Stimulated activated CD4-positive, alpha-beta T cell treated with anti-CD3 and anti-CD28 coated beads, Interleukin-4, amount 100 ng/mL, for 48 hours (primary cell): ENCODE data around the gene SLC1A5.
A peak's percentile ranks its signal among the peaks of the same experiment; 100 is the strongest.
"Not testable (repeated sequence)": the region's sequence is repeated elsewhere in the genome, so short reads cannot be mapped to it uniquely, and the experiment has no call there.

Experiments used
- DNase-seq, 2 donors: peaks; one replicate each; pipeline ENCODE4 v3.0.0-alpha.2; 2020; ENCODE audit warnings: low read depth in 2 of 2

The SLC1A5 gene

DNA sequence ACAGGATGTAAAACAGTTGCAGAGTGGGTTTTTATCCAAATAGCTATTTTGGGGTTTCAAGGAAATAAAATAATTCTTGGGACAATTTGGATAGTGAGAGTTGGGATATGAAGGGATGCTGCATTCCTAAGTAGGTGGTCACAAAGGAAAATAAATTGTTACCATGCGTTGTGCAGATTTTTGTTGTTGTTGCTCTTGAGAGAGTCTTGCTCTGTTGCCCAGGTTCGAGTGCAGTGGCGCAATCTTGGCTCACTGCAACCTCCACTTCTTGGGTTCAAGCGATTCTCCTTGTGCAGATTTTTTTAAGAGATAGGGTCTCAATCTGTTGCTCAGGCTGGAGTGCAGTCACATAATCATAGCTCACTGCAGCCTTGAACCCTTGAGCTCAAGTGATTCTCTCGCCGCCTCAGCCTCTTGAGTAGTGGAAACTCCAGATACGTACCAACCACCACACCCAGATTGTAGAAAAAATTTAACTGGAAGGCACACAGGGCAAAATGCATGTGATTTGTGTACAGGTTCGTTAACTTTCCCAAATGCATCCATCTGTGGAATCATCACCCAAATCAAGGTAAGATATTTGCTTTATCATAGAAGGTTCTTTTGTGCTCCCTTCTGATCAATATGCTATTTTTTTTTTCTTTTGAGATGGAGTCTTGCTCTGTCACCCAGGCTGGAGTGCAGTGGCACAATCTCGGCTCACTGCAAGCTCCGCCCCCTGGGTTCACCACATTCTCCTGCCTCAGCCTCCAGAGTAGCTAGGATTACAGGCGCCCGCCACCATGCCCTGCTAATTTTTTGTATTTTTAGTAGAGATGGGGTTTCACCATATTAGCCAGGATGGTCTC is 16.0 kb downstream of the SLC1A5 start:
- no peak for DNase-seq

DNA sequence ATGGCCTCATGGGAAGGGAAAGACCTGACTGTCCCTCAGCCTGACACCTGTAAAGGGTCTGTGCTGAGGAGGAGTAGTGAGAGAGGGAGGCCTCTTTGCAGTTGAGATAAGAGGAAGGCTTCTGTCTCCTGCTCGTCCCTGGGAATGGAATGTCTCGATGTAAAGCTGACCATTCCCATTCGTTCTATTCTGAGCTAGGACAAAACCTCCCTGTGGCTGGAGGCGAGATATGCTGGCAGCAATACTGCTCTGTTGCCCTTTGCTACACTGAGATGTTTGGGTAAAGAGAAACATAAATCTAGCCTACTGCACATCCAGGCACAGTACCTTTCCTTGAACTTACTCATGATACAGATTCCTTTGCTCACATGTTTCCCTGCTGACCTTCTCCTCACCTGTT is 19.6 kb downstream of the SLC1A5 start:
- not testable (repeated sequence) for DNase-seq

DNA sequence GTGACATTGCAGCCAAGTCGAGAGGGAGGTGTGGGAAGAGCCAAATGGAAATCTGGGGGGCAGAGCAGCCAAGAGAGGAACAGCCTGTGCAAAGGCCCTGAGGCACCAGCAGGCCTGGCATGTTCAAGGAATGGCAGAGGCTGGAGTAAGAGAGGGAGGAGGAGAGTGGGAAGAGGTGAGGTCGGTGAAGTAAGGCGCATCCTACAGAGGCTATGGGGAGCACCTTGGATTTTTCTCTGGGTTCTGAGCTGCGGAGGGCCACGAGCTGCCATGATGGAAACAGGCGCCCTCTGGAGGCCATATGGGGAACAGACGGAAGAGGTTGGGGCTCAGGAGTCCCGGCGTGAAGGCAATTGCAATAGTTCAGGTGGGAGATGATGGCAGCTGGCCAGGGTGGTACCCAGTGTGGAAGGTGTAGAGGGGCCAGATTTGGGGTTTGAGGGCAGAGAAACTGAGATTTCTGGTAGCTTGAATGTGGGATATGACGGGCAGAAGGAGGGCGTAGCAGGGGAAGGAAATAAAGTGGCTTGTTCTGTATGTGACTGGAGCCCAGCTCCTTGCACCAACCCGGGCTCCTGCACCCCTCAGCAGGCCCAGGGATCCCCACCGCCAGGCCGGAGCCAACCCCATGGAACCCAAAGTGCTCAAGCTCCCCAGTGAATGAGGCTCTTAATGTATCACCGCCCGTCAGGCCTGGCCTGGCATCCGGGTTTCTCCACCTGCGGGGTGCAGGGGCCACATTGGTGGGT is 21.7 kb downstream of the SLC1A5 start:
- peak; percentile 49 to 54 for DNase-seq

DNA sequence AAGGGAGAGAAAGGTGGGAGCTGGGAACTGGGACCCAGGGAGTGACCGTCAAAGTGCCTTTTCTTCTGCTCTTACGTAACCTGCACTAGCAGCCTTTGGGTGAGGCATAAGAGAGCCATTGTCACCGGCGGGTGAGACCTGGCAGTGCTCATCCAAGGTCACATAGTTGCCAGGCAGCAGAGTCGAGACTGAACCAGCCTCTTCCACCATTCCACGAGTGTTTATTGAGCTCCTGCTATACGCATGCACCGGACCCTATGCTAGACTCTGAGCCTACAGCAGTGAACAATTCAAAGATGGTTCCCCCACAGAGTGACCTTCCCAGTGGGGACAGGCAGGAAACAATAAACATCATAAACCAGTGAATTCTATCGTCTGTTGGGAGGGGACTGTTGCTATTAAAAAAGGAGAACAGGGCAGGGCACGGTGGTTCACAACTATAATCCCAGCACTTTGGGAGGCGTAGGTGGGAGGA is 23.5 kb downstream of the SLC1A5 start:
- DNase-seq, result no peak

DNA sequence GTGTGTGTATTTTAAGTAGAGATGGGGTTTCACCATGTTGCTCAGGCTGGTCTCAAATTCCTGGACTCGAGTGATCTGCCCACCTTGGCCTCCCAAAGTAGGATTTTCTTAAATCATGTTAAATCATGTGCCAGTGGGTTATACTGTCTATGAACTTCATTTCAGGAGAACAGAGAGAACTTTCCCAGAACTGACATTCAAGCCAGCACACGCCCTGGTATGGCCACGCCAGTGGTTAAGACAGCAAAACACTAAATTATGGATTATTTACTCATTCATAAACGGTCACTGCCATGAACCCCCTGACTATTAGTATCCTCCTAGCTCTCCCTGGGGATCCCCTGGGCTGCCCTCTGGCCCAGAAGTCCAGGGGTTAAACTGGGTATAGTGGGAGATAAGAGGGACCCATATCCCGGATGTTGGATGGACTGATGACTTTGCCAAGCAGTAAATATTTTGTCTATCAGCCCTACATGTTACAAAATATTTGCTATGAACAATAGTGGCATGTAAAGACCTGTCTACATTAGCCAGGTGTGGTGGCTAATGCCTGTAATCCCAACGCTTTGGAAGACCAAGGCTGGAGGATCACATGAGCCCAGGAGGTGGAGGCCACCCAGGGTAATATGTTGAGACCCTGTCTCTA is 26.0 kb downstream of the SLC1A5 start:
- DNase-seq, result no peak

DNA sequence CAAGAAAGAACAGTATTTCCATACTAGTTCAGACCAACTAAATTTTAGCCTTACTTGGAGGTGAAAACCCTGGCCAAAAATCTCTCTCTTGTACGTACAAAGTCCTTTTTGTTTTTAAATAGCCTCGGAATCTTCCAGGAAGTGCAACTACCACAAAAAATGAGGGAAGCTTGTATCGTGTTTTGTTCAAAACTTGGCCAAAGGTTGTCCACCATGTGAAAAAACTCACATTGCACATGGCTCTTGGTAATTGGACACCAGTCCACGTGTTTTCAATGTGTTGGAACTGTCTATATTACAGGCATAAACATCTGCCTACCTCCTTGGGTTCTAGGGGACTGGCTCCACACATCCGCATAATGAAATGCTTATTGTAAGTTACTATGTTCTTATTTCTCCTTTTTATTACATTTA is 27.0 kb downstream of the SLC1A5 start:
- DNase-seq, result no peak

DNA sequence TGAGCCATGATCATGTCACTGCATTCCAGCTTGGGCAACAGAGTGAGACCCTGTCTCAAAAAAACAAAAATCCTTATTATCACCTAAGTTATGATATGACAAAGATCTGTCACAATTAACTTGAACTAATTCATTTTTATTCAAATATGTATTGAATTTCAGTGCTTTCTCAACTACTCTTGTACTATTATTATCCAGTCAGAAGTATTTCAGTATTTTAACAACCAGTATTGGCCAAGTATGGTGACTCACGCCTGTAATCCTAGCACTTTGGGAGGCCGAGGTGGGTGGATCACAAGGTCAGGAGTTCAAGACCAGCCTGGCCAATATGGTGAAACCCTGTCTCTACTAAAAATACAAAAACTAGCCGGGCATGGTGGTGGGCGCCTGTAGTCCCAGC is 27.5 kb downstream of the SLC1A5 start:
- DNase-seq, result not testable (repeated sequence)

DNA sequence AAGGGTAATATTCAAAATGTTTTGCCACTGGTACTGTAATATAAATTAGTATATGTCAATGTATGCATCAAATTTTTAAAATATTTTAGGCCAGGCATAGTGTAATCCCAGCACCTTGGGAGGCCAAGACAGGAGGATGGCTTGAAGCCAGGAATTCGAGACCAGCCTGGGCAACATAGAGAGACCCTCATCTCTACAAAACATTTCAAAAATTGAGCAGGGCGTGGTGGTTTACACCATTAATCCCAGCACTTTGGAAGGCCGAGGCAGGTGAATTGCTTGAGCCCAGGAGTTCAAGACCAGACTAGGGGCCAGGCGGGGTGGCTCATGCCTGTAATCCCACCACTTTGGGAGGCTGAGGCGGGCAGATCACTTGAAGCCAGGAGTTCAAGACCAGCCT is 28.0 kb downstream of the SLC1A5 start:
- no peak for DNase-seq

DNA sequence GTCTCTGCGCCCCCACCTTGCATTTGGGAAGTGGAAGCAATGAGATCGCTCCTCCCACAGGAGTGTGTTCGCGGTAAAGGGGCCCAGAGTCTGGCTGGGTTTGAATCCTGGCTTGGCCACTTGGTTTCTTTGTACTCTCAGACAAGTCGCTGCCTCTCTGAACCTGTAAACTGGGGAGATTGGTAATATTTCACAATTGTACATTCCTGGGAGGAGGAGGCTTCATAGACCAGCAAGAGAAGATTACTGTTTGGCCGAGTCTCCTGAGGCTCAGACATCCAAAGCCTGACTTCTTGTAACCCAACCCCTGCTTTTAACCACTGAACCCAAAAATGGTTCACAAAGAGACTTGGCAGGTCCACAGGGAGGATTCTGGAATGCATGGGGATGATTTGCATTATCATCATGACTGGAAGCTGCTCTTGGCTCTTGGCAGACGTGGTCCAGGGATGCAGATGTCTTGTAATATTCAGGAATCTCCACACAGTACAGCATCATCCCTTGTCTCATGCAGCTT is 28.5 kb downstream of the SLC1A5 start:
- no peak for DNase-seq

DNA sequence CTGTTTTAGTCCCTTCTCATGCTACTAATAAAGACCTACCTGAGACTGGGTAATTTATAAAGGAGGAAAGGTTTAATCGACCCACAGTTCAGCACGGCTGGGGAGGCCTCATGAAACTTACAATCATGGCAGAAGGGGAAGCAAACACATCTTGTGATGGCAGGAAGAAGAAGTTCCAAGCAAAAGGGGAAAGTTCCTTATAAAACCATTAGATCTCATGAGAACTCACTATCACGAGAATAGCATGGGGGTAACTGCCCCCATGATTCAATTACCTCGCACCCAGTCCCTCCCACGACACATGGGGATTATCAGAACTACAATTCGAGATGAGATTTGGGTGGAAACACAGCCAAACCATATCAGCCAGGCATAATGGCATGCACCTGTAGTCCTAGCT is 29.2 kb downstream of the SLC1A5 start:
- no peak for DNase-seq

DNA sequence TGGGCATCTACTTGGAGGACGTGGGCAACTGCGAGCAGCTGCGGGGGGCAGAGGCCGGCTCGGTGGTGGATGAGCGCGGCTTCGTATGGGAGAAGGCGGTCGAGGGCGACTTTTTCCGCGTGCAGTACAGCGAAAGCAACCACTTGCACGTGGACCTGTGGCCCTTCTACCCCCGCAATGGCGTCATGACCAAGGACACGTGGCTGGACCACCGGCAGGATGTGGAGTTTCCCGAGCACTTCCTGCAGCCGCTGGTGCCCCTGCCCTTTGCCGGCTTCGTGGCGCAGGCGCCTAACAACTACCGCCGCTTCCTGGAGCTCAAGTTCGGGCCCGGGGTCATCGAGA is 31.9 kb downstream of the SLC1A5 start:
- no peak for DNase-seq

DNA sequence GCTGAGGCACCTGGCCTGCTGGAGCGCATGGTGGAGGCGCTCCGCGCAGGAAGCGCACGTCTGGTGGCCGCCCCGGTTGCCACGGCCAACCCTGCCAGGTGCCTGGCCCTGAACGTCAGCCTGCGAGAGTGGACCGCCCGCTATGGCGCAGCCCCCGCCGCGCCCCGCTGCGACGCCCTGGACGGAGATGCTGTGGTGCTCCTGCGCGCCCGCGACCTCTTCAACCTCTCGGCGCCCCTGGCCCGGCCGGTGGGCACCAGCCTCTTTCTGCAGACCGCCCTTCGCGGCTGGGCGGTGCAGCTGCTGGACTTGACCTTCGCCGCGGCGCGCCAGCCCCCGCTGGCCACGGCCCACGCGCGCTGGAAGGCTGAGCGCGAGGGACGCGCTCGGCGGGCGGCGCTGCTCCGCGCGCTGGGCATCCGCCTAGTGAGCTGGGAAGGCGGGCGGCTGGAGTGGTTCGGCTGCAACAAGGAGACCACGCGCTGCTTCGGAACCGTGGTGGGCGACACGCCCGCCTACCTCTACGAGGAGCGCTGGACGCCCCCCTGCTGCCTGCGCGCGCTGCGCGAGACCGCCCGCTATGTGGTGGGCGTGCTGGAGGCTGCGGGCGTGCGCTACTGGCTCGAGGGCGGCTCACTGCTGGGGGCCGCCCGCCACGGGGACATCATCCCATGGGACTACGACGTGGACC is 32.4 kb downstream of the SLC1A5 start:
- no peak for DNase-seq

DNA sequence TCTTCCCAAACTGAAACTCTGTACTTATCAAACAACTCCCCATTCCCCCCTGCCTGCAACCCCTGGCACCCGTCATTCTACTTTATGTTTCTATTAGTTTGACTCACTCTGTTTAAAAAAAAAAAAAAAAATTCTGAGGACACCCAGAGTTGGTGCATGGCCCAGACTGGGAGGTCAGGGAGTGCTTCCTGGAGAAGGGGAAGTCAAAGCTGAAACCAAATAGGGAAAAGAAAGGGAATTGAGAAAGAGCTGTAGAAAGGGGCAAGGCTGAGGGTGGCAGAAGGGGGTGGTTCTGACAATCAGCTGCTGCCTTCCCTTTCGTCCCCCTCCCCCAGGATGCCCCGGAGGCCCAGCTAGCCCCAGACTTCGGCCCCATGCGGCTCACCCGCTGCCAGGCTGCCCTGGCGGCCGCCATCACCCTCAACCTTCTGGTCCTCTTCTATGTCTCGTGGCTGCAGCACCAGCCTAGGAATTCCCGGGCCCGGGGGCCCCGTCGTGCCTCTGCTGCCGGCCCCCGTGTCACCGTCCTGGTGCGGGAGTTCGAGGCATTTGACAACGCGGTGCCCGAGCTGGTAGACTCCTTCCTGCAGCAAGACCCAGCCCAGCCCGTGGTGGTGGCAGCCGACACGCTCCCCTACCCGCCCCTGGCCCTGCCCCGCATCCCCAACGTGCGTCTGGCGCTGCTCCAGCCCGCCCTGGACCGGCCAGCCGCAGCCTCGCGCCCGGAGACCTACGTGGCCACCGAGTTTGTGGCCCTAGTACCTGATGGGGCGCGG is 33.1 kb downstream of the SLC1A5 start:
- DNase-seq, result no peak

DNA sequence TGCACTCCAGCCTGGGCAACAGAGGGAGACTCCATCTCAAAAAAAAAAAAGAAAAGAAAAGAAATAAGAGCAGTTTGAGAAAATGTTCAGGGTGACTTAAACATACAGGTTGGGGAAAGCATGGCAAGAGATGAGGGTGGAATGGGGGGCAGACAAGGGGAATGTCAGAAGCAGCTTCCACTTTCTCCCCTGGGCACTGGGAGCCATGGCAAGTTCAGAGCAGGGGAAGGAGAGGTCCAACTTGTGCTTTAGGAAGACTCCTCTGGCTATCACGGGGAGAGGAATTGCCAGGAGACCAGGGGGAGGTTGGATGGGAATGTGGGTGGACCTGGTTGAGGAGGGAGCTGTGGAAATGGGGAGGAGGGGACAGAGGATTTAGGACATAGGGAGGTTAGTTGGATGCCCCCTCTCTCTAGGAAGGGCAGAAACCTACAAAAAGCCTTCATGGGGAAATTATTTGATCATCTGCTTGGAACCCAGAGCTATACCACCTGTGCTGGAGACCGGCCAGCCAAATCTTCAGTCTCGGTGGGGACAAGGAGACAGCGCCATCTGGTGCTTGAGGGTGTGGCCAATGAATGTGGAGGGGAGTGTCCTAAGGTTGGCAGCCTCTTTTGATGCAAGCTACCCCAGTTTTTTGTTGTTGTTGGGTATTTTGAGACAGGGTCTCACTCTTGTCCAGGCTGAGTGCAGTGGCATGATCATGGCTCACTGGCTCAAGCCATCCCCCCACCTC is 34.8 kb downstream of the SLC1A5 start:
- peak; percentile 51 to 56 for DNase-seq

DNA sequence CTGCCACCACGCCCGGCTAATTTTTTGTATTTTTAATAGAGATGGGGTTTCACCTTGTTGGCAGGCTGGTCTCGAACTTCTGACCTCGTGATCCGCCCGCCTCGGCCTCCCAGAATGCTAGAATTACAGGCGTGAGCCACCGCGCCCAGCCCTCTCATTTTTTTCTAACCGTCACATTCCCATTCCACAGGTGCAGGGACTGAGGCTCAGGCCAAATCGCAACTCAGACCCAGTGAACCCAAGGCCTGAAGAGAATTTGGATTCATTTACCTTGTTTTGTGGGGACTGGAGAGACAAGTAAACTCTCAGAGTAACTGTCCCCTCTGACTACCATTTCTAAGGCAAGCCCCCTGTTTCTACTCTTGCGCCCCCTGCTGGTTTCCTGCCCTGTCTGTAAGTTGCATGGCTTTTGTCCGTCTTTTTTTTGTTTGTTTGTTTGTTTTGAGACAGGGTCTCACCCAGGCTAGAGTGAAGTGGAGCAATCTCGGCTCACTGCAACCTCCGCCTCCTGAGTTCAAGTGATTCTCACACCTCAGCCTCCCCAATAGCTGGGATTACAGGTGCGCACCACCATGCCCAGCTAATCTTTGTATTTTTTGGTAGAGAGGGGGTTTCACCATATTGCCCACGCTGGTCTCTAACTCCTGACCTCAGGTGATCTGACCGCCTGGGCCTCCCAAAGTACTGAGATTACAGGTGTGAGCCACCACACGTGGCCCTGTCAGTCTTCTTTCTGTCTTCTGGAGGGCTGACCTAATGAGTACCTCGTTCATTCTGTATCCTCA is 39.9 kb downstream of the SLC1A5 start:
- peak; percentile 75 to 85 for DNase-seq

DNA sequence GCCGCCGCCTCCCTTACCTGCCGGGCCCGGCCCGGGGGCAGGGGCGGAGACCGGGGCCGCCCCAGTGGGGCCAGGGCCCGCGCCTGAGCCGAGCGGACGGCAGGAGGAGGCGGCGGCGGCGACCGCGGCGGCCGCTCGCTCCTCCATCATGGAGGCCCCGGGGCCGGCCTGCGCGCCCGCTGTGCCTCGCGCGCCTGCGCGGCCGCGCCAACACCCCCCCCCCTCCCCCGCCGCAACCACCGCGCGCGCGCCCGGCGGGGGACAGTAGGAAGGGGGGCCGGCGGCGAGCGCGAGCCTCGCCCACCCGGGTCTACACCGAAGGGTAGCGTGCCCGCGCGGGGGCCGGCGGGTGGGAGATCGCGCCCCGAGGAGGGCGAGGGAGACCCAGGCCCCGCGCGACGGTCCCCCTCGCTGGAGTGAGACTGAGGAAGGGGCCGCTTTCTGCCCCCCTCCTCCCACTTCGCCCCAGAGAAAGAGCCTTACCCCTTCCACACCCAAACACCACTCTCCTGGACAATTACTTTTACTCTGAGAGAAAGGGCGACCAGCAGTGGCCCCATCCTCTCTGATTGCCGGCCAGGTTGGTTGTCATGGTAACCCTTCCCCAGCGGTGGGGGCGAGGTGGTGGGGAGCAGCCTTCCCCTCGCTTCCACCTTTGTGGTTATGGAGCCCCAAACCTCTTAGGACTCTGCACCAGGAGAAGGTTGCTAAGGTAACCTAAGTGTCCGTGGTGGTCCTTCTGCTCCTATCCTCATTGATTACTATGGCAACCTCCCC is 41.9 kb downstream of the SLC1A5 start, which contains the start of gene STRN4:
TSS of gene STRN4 (minus strand) at position 170 of the 777 bp plus-strand sequence. CDS start at position 150, 20 bp downstream.
- DNase-seq, result peak; percentile 35 to 45

DNA sequence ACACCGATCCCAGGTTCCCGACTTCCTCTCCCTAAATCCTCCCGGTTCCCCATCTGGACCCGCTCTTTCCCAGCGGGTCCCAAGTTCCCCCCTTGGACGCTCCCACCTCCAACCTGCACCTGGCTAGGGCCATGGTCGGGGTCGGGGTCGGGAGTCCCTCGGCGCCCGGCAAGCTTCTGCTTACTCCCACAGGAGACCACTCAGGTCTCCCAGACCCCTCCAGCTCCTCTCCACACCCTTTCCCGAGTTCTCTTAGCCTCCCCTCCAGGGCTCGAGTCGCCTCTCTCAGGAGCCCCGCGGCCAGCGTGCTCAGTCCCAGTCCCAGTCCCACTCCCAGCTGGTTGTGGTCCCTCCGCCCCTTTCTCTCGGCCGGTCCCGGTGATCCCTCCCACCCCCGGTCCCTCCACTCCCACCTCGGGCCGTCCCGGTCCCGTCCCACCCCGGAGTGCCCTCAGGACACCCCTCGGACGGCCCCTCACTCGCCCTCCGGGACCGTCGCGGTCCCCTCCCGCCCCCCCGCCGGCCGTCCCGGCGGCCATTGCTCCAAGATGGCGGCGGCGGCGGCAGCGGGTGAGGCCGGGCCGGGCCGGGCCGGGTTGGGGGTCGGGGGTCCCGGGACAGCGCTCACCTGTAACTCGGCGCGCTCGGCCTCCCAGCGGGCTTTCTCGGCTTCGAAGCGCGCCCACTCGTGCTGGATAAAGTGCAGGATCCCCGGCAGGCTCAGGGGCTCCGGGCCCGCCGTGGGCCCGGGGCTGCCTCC is 42.7 kb downstream of the SLC1A5 start, which contains the start of gene FKRP:
TSS of gene FKRP (plus strand) at position 537 of the 760 bp plus-strand sequence. CDS start 9,394 bp downstream, outside the sequence.
- peak; percentile 31 to 32 for DNase-seq

DNA sequence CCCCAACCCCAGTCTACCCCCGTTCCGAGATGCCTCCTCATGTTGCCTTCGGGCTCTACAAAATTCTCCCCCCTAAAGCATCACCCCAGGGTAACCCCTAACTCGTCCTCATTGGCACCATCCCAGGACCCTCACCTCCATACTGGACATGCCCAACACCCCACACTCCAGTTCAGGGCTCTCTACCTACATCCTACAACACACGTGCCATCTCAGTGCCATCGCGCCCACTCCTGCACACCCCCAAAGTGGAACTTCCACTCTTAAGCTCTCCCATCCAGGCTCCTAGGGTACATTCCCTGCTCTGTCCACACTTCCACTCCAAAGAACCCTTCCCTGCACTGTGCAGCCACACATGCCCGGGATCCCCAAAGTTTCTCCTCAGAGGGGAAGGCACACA is 43.4 kb downstream of the SLC1A5 start:
- DNase-seq, result no peak
